Measurements from ENCODE around the gene OPRM1.

- no peak for TF ChIP-seq TAF1 (IDR thresholded peaks at IDR 0.05; ENCODE audit: borderline replicate concordance, insufficient read depth, low read length)
- TF ChIP-seq POLR2AphosphoS5 (IDR thresholded peaks at IDR 0.05; ENCODE audit: low read depth, low read length): no peak
- no peak for TF ChIP-seq REST (IDR thresholded peaks at IDR 0.05; ENCODE audit: insufficient read depth in 1 of 2, low read depth in 2 of 2, low read length in 2 of 2)
- TF ChIP-seq SIN3A (IDR thresholded peaks at IDR 0.05; ENCODE audit: borderline replicate concordance, insufficient read depth, low read length): no peak
- no peak for TF ChIP-seq FOXP2 (optimal IDR thresholded peaks at IDR 0.05; ENCODE audit: borderline replicate concordance, extremely low read depth, extremely low read length, insufficient read depth)
Observed at GRCh38 chr6:154233383-154233782, 194.3 kb downstream of the OPRM1 start.
